Prostate gland (tissue), 2 donors: ENCODE measurements around the gene TMEM74B.

Experiments
- POLR2A ChIP-seq: fragments of 450-650 bp; IDR thresholded peaks from one replicate; pipeline ENCODE4 v1.6.1; 2016; ENCODE audit warnings: antibody characterized with exemption, mild to moderate bottlenecking
- TF ChIP-seq, protein P1 (sequence below), 4 experiments: fragments of 200-600 bp in 2 of 4; fragments of 450-650 bp in 2 of 4; sonication (generic) in 2 of 4; IDR thresholded peaks; 1 replicate in 3 of 4; 2 replicates in 1 of 4; pipeline ENCODE4 v1.5.1; 2016 to 2019; ENCODE audit warnings: antibody characterized with exemption in 4 of 4, mild to moderate bottlenecking in 2 of 4, moderate library complexity in 2 of 4

- TF ChIP-seq, protein P1, sequence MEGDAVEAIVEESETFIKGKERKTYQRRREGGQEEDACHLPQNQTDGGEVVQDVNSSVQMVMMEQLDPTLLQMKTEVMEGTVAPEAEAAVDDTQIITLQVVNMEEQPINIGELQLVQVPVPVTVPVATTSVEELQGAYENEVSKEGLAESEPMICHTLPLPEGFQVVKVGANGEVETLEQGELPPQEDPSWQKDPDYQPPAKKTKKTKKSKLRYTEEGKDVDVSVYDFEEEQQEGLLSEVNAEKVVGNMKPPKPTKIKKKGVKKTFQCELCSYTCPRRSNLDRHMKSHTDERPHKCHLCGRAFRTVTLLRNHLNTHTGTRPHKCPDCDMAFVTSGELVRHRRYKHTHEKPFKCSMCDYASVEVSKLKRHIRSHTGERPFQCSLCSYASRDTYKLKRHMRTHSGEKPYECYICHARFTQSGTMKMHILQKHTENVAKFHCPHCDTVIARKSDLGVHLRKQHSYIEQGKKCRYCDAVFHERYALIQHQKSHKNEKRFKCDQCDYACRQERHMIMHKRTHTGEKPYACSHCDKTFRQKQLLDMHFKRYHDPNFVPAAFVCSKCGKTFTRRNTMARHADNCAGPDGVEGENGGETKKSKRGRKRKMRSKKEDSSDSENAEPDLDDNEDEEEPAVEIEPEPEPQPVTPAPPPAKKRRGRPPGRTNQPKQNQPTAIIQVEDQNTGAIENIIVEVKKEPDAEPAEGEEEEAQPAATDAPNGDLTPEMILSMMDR (IDR thresholded peaks at IDR 0.05), result no peak
- TF ChIP-seq POLR2A, result no peak
These were observed 17.6 kb downstream of the TMEM74B start for GRCh38 chr20:1166948-1167720.
